SH-SY5Y (cell line): ENCODE measurements around the gene DOK1.

Source experiments
- GATA2 ChIP-seq: IDR thresholded peaks from 2 replicates; pipeline ENCODE4 v1.6.1; 2011; ENCODE audit warnings: mild to moderate bottlenecking, low read depth, low read length
- GATA3 ChIP-seq: IDR thresholded peaks from 2 replicates; pipeline ENCODE4 v1.6.1; 2011; ENCODE audit warnings: low read depth, mild to moderate bottlenecking, low read length, moderate library complexity

DNA sequence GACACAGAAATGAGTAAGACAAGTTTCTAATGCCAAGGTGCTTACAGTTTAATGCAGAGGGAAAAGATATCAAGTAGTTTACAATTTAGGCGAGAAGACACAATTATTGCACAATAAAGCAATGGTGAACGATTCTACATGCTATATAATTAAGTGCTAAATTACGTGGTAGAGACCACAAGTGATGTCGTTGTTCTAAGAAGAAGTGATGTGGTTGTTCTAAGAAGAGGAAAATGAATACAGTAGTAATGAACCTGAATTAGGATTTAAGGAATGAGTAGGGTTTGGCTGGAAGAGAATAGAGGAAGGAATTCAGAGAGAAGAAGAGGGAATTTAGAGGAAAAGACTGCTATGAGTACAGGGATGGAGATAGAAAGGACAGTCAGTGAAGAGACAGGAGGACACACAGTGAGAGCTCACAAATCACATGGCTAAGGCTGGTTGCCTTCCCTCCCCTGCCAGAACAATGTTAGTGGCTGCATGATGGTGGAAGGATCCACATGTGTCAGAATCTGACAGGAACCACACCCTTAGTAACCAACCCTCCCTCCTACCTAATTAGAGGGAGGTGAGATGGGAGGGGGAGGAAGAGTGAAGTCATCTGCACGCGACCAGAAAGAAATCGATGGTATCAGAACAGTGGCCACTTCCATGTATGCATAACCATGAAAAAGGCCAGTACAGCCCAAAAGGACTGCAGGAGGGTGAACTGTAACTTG is 48.9 kb downstream of the DOK1 start:
- TF ChIP-seq GATA2 (no peak), GATA3 (no peak)
